H1 (cell line): ENCODE measurements around the gene TMEM178B. TPM values are rescaled to one million over a fixed set of nuclear protein-coding genes. Genes with fewer than 3 reads are reported as not detected.

ENCODE experiments used
- CTCF ChIA-PET: fragments of 300-600 bp; sonication (Branson Sonifier 250); formaldehyde crosslinking; loops from one replicate; lab custom pipeline; 2021; ENCODE audit not compliant: partially characterized antibody; lab: Charles Lee
- POLR2A ChIA-PET: fragments of 300-600 bp; sonication (Branson Sonifier 250); formaldehyde crosslinking; loops from one replicate; lab custom pipeline; 2021; ENCODE audit warnings: inconsistent platforms; ENCODE audit not compliant: partially characterized antibody; lab: Charles Lee
- DNase-seq, 2 experiments: peaks; one replicate each; pipeline versions ENCODE4 v3.0.0 to v3.0.0-alpha.2; 2010 to 2022; ENCODE audit warnings: low spot score in 2 of 2, low read depth in 1 of 2, mixed read lengths in 1 of 2
- FAIRE-seq: peaks from 2 replicates; lab custom pipeline; 2011; peaks lifted over from hg19 to GRCh38; lab: Jason Lieb, UNC
- H2AFZ ChIP-seq: 2 replicates; pipeline ENCODE4 v1.8.1; 2012; ENCODE audit warnings: low read length, inconsistent platforms
- H2AK5ac ChIP-seq: 2 replicates; pipeline ENCODE4 v1.6.1; 2013; ENCODE audit warnings: low read depth, low read length
- H2BK120ac ChIP-seq: replicated peaks from 2 replicates; pipeline ENCODE3; 2013; ENCODE audit warnings: low read depth, low read length, inconsistent platforms
- H2BK12ac ChIP-seq: 2 replicates; pipeline ENCODE4 v1.6.1; 2013; ENCODE audit warnings: low read depth, low read length
- H2BK15ac ChIP-seq: 2 replicates; pipeline ENCODE4 v1.6.1; 2013; ENCODE audit warnings: low read length
- H2BK20ac ChIP-seq: 2 replicates; pipeline ENCODE4 v1.6.1; 2013; ENCODE audit warnings: low read length
- H2BK5ac ChIP-seq: 2 replicates; pipeline ENCODE4 v1.6.1; 2013; ENCODE audit warnings: low read depth, low read length
- H3K14ac ChIP-seq: 2 replicates; pipeline ENCODE4 v1.6.1; 2013; ENCODE audit warnings: inconsistent platforms; ENCODE audit not compliant: insufficient read length
- H3K18ac ChIP-seq: 2 replicates; pipeline ENCODE4 v1.6.1; 2013; ENCODE audit warnings: low read length; ENCODE audit errors: extremely low read depth
- H3K23ac ChIP-seq: 2 replicates; pipeline ENCODE4 v1.6.1; 2013; ENCODE audit warnings: inconsistent platforms; ENCODE audit not compliant: insufficient read length
- H3K23me2 ChIP-seq: 2 replicates; pipeline ENCODE4 v1.6.1; 2013; ENCODE audit warnings: low read depth, low read length
- H3K27ac ChIP-seq: 2 replicates; pipeline ENCODE4 v1.6.1; 2011; ENCODE audit warnings: low read depth, low read length, inconsistent platforms
- H3K27me3 ChIP-seq, 4 experiments: replicated peaks in 1 of 4; 1 replicate in 1 of 4; 2 replicates in 3 of 4; pipeline versions ENCODE4 v1.6.1 to v1.8.1; 2011 to 2013; ENCODE audit warnings: low read length in 3 of 4, mild to moderate bottlenecking in 3 of 4, inconsistent platforms in 2 of 4, mixed read lengths in 2 of 4, moderate library complexity in 1 of 4; ENCODE audit not compliant: control insufficient read depth in 3 of 4, insufficient read depth in 3 of 4; ENCODE audit errors: extremely low read depth in 1 of 4
- H3K36me3 ChIP-seq, 4 experiments: 2 replicates each; pipeline versions ENCODE4 v1.6.1 to v1.8.1; 2011 to 2013; ENCODE audit warnings: mild to moderate bottlenecking in 4 of 4, low read length in 3 of 4, moderate library complexity in 2 of 4, control low read depth in 1 of 4, inconsistent platforms in 1 of 4; ENCODE audit not compliant: insufficient read depth in 4 of 4, control insufficient read depth in 2 of 4
- H3K4ac ChIP-seq: replicated peaks from 2 replicates; pipeline ENCODE3; 2013; ENCODE audit warnings: low read length, low read depth, mixed read lengths, inconsistent platforms; ENCODE audit not compliant: insufficient read length
- H3K4me1 ChIP-seq, 4 experiments: replicated peaks in 1 of 4; 1 replicate in 1 of 4; 2 replicates in 3 of 4; pipeline versions ENCODE4 v1.6.1 to v1.8.1; 2011 to 2013; ENCODE audit warnings: low read length in 3 of 4, inconsistent platforms in 2 of 4, mixed read lengths in 1 of 4; ENCODE audit not compliant: insufficient read depth in 4 of 4, control insufficient read depth in 3 of 4
- H3K4me2 ChIP-seq, 2 experiments: 2 replicates each; pipeline versions ENCODE4 v1.6.1 to v1.8.1; 2011 to 2013; ENCODE audit warnings: low read depth in 2 of 2, low read length in 2 of 2, control low read depth in 1 of 2, inconsistent platforms in 1 of 2, mild to moderate bottlenecking in 1 of 2; ENCODE audit not compliant: insufficient read depth in 1 of 2
- H3K4me3 ChIP-seq, 4 experiments: fragments of 200-600, 300-600 bp in 1 of 4; sonication (generic), shearing (Covaris generic), sonication (Bioruptor Twin) in 1 of 4; 2 replicates each; pipeline versions ENCODE4 v1.5.1 to v1.8.1; 2011 to 2016; ENCODE audit warnings: low read length in 4 of 4, low read depth in 3 of 4, control low read depth in 2 of 4, inconsistent platforms in 2 of 4, mild to moderate bottlenecking in 2 of 4, mixed read lengths in 1 of 4, moderate library complexity in 1 of 4; ENCODE audit not compliant: insufficient read depth in 2 of 4; ENCODE audit errors: extremely low read depth in 1 of 4
- H3K56ac ChIP-seq: replicated peaks from 2 replicates; pipeline ENCODE3; 2013; ENCODE audit warnings: low read depth, mild to moderate bottlenecking, mixed read lengths, low read length, inconsistent platforms; ENCODE audit not compliant: insufficient read length
- H3K79me1 ChIP-seq: 2 replicates; pipeline ENCODE4 v1.6.1; 2013; ENCODE audit warnings: low read depth, low read length, control low read depth
- H3K79me2 ChIP-seq, 2 experiments: 2 replicates each; pipeline versions ENCODE4 v1.6.1 to v1.8.1; 2012 to 2013; ENCODE audit warnings: low read length in 2 of 2, mild to moderate bottlenecking in 2 of 2, inconsistent platforms in 1 of 2; ENCODE audit not compliant: insufficient read depth in 2 of 2, control insufficient read depth in 1 of 2
- H3K9ac ChIP-seq, 4 experiments: replicated peaks in 1 of 4; 1 replicate in 1 of 4; 2 replicates in 3 of 4; pipeline versions ENCODE4 v1.6.1 to v1.8.1; 2011 to 2013; ENCODE audit warnings: low read depth in 3 of 4, low read length in 3 of 4, control low read depth in 2 of 4, mild to moderate bottlenecking in 2 of 4, moderate library complexity in 2 of 4, inconsistent platforms in 1 of 4; ENCODE audit errors: extremely low read depth in 1 of 4
- H3K9me3 ChIP-seq, 2 experiments: 2 replicates each; pipeline versions ENCODE4 v1.6.1 to v1.8.1; 2012 to 2013; ENCODE audit warnings: mild to moderate bottlenecking in 2 of 2, moderate library complexity in 2 of 2, control low read depth in 1 of 2, inconsistent platforms in 1 of 2, low read depth in 1 of 2, low read length in 1 of 2, mixed read lengths in 1 of 2; ENCODE audit not compliant: insufficient read depth in 2 of 2
- H4K20me1 ChIP-seq, 2 experiments: replicated peaks in 1 of 2; 2 replicates each; pipeline versions ENCODE3 to v1.8.1; 2011 to 2013; ENCODE audit warnings: inconsistent platforms in 2 of 2, low read length in 2 of 2, mild to moderate bottlenecking in 1 of 2; ENCODE audit not compliant: insufficient read depth in 2 of 2, control insufficient read depth in 1 of 2
- H4K5ac ChIP-seq: 2 replicates; pipeline ENCODE4 v1.6.1; 2013; ENCODE audit warnings: low read length, low read depth, mixed read lengths, inconsistent platforms; ENCODE audit not compliant: insufficient read length
- H4K8ac ChIP-seq: 2 replicates; pipeline ENCODE4 v1.8.0; 2013; ENCODE audit warnings: mild to moderate bottlenecking, moderate library complexity, low read length, inconsistent platforms; ENCODE audit not compliant: insufficient read depth; ENCODE audit errors: extremely low read depth
- H4K91ac ChIP-seq: replicated peaks from 2 replicates; pipeline ENCODE3; 2013; ENCODE audit warnings: low read length, mixed read lengths, inconsistent platforms; ENCODE audit not compliant: insufficient read length
- POLR2AphosphoS5 ChIP-seq: IDR thresholded peaks from 2 replicates; pipeline ENCODE4 v1.6.1; 2011; ENCODE audit warnings: low read depth, low read length
- WGBS, 2 experiments: shearing (Covaris generic) in 1 of 2; methylation state at CpG; one replicate each; pipeline versions ENCODE4 v1.1.6 to v1.1.7; 2013 to 2015; ENCODE audit warnings: low lambda C conversion rate in 2 of 2, mixed read lengths in 2 of 2, inconsistent platforms in 1 of 2, low coverage in 1 of 2, missing lambda C conversion rate in 1 of 2; ENCODE audit not compliant: insufficient replicate concordance in 2 of 2, insufficient coverage in 1 of 2, insufficient read length in 1 of 2; ENCODE audit errors: extremely low coverage in 1 of 2, missing lambda C conversion rate in 1 of 2; 5-methylcytosine and 5-hydroxymethylcytosine counted together
- polyA plus RNA-seq, 7 experiments: library from polyadenylated mRNA; depleted of rRNA in 3 of 7; stranded (reverse) in 5 of 7; unstranded in 2 of 7; fragments of >200 nt in 5 of 7; fragments of 200-250 nt in 2 of 7; gene quantifications; 1 replicate in 5 of 7; 2 replicates in 1 of 7; 4 replicates in 1 of 7; pipeline versions ENCODE4 v1.2.1 to v1.2.3, GENCODE V29; 2011 to 2013; ENCODE audit warnings: missing spikeins in 2 of 7, mixed read lengths in 2 of 7
- total RNA-seq: library from RNA; stranded (reverse); fragmentation: NEBNext Ultra II Directional; extraction: Animal tissue kit (Norgen Biotek cat#: 25700); gene quantifications from 2 replicates; pipeline ENCODE4 v1.2.1, GENCODE V29; 2021

The TMEM178B gene
- total and polyA plus RNA-seq, 2 of the 8 experiments (the other 6 are each of a cell fraction or from before 2014, with no cell fraction given) = 5.3 to 18.1 TPM

GRCh38 chr7:141128506-141128905, 54.6 kb downstream of the TMEM178B start:
- POLR2A ChIA-PET = no interaction called here
- Histone ChIP-seq H3K9me3 (no peaks in the 10 kb centered on the region), H3K79me1 (no peaks in the 10 kb centered on the region; the same call in 1 of the 2 replicates), H3K79me2 (peaks cover 0 to 9% of the 10 kb centered on the region in 2 experiments; a peak in 2 of 4 replicates), H4K5ac (no peak overlapping the region), H2AK5ac (no peak overlapping the region), H3K4me3 (no peak overlapping the region), H3K4ac (no peak overlapping the region), H3K9ac (no peak overlapping the region), H3K27ac (no peak overlapping the region), H2BK20ac (no peak overlapping the region), H2BK120ac (no peak overlapping the region), H2AFZ (no peak overlapping the region), H3K18ac (no peak overlapping the region), H2BK5ac (no peak overlapping the region), H2BK12ac (no peak overlapping the region), H3K56ac (no peak overlapping the region), H2BK15ac (no peak overlapping the region), H4K20me1 (no peaks in the 10 kb centered on the region), H3K4me1 (peaks cover 0 to 4% (median under 1%) of the 10 kb centered on the region in 4 experiments; a peak in 3 of 7 replicates), H3K14ac (no peak overlapping the region), H3K23ac (no peak overlapping the region), H3K27me3 (no peaks in the 10 kb centered on the region), H3K4me2 (no peak overlapping the region), H4K91ac (no peak overlapping the region), H3K23me2 (peaks cover 4% of the 10 kb centered on the region; the same call in 1 of the 2 replicates), H3K36me3 (no peaks in the 10 kb centered on the region)
- DNase-seq = no peak
- CTCF ChIA-PET = no interaction called here
- WGBS, 2 experiments = 90% methylated on average over 2 of the region's 2 CpGs; no CpG with 5 or more reads in 1 of the 2 experiments
- no peak for FAIRE-seq
- TF ChIP-seq POLR2AphosphoS5 = no peak
- TF ChIP-seq, all 59 proteins: peak for 0
- no peak overlapping the region for H4K8ac ChIP-seq
